Left kidney (tissue), 2 donors: ENCODE data around the gene CD320. TPM values are rescaled to one million over a fixed set of nuclear protein-coding genes. Genes with fewer than 3 reads are reported as not detected.

Experiments used
- DNase-seq: peaks from one replicate; pipeline ENCODE4 v3.0.0-alpha.2; 2013
- polyA plus RNA-seq: library from polyadenylated mRNA; unstranded; fragments of 120-200 nt; gene quantifications from one replicate; pipeline ENCODE4 v1.2.1, GENCODE V29; 2013; ENCODE audit not compliant: insufficient read length

CD320 gene
- polyA plus RNA-seq, 1 donor = 27.0 TPM

- DNase-seq = no peak
Observed at GRCh38 chr19:8256276-8257051, 51.7 kb downstream of the CD320 start.

GRCh38 chr19:8255426-8256125, 52.6 kb downstream of the CD320 start:
- no peak for DNase-seq

GRCh38 chr19:8254286-8255001, 53.7 kb downstream of the CD320 start:
- no peak for DNase-seq

- no peak for DNase-seq
Observed at GRCh38 chr19:8253678-8254077, 54.5 kb downstream of the CD320 start.

GRCh38 chr19:8252922-8253589, 55.1 kb downstream of the CD320 start:
- DNase-seq = peak; percentile 83

Other genes with a start within 250 kb of the CD320 start
- 59.0 TPM for gene FBN3, start 158.8 kb downstream of the CD320 start, polyA plus RNA-seq
- gene CERS4, start 99.0 kb downstream of the CD320 start, polyA plus RNA-seq = 38.8 TPM
- gene NDUFA7, start 13.0 kb upstream of the CD320 start, polyA plus RNA-seq = 43.6 TPM
- gene RPS28, start 13.1 kb upstream of the CD320 start, polyA plus RNA-seq = 354 TPM
- gene KANK3, start 34.9 kb upstream of the CD320 start, polyA plus RNA-seq = 6.1 TPM
- 3.6 TPM for gene ANGPTL4, start 55.8 kb upstream of the CD320 start, polyA plus RNA-seq
- gene RAB11B, start 82.0 kb upstream of the CD320 start, polyA plus RNA-seq = 137 TPM
- gene MARCHF2, start 104.9 kb upstream of the CD320 start, polyA plus RNA-seq = 12.4 TPM
- gene HNRNPM, start 136.6 kb upstream of the CD320 start, polyA plus RNA-seq = 472 TPM
- gene PRAM1, start 194.3 kb upstream of the CD320 start, polyA plus RNA-seq = 1.5 TPM
- gene ZNF414, start 205.8 kb upstream of the CD320 start, polyA plus RNA-seq = 22.8 TPM